HG03060 (cell line): ENCODE data around the gene GALNS.
"Not testable (repeated sequence)": the region's sequence is repeated elsewhere in the genome, so short reads cannot be mapped to it uniquely, and the experiment has no call there.

Experiments used
- ATAC-seq: cut with Tn5 transposase; IDR thresholded peaks from one replicate; pipeline ENCODE4 v1.9.1; 2021; ENCODE audit warnings: low read depth, moderate number of reproducible peaks; ENCODE audit not compliant: unreplicated experiment

Gene GALNS

DNA sequence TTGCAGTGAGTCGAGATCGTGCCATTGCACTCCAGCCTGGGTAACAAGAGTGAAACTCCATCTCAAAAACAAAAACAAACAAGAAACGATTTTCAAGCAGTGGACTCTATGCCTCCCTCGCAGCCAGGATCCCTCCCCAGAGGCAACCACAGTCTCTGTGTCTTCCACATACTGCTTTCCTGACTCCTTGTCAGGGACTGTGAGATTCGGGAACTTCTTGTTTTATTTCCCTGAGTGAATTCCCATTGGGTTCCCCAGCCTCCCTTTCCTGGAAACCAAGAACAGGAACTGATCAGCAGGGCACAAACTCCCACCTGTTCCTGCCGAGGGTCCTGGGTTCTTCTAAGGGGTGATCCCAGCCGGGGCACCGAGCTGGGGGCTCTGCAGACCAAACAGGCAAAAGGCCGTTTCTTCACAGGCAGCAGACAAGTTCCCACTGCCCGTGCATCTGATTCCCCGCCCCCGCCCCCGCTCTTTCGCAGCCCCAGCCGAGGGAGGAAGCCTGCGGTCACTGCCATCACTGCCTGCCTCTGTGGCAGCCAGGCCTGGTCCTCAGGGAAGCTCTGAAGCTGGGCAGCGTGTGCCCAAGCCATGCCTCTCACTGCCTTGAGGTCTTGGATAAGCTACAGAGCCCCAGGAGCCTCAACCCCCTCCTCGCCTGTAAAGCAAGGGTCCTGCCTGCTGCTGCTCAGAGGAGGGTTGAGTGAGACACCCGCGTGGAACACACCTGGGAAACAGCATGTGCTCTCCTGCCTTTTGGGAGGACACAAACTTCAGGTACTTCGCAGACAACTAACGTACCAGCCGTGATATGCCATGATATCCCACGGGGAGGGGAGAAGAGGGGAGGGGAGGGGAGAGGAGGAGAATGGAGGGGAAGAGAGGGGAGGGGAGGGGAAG, 66.2 kb downstream of the GALNS start:
- no peak for ATAC-seq

DNA sequence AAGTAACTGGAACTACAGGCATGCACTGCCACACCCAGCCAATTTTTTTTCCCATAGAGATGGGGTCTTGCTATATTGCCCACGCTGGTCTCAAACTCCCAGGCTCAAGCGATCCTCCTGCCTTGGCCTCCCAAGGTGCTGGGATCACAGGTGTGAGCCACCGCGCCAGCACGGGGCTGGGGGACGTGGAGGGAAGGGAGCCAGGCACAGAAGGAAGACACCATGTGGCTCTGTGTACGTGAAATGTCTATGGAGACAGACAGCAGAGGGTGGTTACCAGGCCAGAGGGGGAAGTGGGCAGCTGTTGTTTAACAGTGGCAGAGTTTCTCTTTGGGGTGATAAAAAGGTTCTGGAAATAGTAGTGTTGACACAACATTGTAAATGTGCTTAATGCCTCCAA, 67.2 kb downstream of the GALNS start:
- no peak for ATAC-seq

DNA sequence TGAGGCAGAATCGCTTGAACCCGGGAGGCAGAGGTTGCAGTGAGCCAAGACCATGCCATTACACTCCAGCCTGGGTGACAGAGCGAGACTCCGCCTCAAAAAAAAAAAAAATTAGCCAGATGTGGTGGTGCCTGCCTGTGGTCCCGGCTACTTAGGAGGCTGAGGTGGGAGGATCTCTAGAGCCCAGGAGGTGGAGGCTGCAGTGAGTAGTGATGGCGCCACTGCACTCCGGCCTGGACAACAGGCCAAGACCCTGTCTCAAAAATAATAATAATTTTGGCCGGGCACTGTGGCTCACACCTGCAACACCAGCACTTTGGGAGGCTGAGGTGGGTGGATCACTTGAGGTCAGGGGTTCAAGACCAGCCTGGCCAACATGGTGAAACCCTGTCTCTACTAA, 68.0 kb downstream of the GALNS start:
- not testable (repeated sequence) for ATAC-seq

DNA sequence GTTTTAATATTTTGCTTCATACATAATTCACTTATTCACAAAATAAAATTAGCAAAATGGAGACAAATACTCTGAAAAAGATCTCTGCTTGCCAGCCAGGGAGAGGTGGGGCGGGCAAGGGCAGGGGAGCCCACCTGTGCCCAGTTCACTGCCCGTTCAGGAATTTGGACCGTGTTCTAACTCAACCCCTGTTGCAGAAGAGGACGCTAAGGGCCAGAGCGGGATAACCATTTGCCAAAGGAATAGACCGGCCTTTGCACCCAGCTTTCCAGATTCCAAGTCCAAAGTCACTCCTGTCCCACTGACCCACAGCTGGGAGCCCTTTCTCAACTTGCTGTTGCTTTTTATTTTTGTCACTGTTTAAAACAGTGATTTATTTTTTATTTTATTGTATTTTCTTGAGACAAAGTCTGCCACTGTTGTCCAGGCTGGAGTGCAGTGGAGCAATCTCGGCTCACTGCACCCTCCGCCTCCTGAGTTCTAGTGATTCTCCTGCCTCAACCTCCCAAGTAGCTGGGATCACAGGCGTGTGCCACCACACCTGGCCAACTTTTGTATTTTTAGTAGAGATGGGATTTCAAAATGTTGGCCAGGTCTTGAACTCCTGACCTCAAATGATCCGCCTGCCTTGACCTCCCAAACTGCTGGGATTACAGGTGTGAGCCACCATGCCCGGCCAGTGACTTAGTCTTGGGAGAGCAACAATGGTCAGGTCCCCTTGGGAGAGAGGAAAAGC, 69.0 kb downstream of the GALNS start:
- ATAC-seq, result no peak

DNA sequence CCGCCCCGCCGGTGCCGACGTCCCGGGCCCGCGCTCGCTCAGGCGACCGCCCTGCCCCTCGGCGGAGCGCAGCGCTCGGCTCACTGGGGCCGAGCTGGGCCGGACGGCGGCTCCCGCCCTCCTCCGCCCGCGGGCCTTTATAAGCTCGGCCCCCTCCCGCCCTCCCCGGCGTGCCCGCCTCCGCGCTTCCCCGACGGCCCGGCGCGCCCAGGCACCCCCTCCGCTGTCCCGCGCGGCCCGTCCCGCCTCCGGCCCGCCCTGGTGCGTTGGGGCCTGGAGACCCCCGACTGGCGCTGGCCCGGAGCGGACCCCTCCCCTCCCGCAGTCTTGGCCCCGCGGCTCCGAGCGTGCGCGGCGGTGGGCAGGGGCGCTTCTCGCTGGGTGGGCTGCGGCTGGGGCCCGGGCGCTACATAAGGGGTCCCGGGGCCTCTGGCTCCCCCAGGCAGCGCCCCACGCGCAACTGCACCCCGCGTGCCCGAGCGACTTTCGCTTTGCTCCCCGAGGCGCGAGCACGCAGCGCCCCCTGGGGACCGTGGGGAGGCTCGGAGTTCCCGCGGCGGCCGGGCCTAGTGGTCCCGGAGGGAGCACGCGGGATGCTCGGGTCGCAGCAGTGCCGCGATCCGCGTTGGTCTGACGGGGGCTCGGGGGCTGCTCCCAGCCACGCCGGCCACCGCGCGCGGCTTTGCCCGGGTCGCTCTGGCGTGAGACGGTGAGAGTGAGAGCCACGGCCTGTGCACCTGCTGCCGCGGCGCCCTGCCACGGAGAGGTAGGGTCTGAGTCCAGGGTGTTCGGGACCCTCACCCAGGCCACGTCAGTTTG, 71.4 kb downstream of the GALNS start, which contains the start of gene PIEZO1:
TSS of gene PIEZO1 (minus strand) at position 115 of the 819 bp plus-strand sequence. CDS start 256 bp downstream, outside the sequence.
- no peak for ATAC-seq

DNA sequence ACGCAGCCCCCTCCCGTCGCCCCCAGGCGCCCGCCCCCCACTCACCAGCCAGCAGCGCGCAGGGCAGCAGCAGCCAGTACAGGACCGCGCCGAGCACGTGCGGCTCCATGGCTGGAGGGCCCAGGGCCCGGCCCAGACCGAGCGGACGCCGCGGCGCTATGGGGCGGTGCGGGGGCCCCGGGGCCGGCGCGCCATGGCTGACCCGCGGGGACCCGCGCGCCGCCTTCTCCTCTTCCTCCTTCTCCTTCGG, 72.0 kb downstream of the GALNS start:
- ATAC-seq, result no peak

DNA sequence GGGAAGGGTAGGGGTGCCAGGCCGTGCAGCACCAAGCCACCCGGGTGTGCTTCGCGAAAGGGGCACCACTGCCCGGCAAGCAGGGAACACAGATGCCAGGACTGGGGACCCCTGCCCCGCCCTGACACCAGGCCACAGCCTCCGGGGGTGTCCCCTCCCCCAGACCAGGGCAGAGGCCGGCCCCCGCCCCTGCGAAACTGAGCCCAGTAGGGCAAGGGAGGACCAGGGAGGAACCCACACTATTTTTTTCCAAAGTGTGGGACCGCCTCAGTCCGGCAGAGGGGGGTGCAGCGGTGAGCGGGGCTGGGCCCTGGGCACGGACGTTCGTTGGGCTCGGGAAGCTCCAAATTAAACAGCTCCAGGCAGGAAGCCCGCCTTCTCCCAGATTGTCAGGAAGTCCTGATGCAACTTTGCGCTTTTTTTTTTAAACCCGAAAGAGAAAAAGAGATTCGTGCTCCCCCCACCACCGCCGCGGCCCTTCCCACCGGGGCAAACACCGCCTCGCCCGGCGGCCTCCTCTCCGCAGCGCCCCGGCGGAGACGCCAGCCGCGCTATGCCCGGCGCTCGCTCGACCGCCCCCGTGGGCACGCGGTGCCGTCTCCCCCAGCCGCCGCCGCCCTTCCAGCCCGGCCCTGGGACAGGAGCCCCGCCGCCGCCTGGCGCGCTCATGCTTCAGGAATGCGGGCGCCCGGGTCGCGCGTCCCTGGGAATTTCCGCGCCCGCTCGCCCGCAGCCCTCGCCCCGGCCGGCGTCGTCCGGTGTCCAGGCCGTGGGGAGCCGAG, 72.5 kb downstream of the GALNS start:
- no peak for ATAC-seq

DNA sequence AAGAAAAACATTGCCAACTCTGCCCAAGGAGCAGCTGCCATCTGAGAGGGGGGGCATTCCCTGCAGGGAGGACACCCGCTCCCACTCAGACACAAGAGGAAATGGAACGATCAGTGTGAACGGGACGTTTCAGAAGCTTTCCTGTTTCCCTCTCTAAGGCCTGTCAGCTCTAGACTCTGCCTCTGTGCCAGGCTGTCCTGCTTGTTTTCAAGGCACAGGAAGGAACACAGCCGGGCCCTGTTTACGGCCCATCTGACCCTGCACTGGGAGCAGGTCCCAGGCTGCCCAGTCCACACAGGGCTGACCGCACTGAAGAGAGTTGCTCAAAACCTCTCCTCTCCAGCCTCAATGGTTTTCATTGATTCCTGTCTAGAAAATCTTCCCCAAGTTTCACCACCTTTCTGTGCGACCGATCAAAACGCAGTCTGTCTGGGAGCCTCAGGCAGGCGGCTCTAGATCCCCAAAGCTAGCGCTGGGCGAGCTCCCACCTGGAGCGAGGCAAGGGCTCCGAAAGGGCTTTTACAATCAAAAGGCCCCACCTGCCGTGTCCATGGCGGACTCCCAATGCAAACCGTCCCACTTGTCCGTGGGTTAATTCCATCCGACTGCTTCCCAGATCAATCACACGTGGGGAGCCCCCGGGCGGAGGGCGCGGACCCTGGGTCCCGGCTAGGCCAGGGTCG, 73.2 kb downstream of the GALNS start:
- ATAC-seq, result no peak

DNA sequence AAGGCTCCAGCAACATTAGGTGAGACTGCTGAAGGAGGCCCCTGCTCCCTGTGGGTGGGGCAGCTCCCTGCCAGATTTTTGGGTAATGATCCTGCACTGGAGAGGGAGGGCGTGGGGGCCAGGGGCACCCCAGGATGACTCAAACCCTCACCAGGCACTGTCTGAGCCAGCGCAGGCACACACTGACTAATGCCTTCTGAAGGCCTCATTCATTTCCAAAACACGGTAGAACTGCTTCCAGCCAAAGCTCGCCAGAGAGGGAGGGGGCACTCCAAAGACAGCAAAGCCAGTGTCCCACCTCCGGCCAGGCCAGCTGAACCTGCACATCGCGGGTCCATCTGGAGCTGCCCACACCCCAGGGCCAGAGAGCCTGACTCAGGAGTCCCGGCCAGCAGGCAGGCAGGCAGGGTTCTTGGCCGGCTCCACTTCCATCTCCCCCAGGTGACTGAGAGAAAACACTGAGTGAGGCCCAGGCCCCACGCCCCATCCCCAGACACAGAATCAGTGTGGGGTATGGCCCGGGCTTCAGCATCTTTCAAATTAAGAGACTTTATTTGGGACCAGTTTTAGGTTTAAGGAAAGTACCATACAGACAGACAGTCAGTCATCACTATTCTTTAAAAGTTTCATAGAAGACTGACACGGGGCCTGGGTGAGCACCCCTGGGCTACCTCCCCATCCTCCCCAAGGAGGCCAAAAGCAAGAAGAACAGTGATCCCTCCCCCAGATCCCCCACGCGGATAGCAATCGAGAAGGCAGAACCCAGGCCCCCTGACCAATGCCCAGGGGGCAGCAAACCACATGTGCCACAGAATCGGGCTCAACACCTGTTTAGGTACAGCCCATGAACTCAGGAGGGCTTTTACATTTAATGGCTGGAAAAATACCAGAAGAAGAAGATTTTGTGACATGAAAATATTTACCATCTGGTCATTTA, 74.0 kb downstream of the GALNS start:
- ATAC-seq, result no peak

DNA sequence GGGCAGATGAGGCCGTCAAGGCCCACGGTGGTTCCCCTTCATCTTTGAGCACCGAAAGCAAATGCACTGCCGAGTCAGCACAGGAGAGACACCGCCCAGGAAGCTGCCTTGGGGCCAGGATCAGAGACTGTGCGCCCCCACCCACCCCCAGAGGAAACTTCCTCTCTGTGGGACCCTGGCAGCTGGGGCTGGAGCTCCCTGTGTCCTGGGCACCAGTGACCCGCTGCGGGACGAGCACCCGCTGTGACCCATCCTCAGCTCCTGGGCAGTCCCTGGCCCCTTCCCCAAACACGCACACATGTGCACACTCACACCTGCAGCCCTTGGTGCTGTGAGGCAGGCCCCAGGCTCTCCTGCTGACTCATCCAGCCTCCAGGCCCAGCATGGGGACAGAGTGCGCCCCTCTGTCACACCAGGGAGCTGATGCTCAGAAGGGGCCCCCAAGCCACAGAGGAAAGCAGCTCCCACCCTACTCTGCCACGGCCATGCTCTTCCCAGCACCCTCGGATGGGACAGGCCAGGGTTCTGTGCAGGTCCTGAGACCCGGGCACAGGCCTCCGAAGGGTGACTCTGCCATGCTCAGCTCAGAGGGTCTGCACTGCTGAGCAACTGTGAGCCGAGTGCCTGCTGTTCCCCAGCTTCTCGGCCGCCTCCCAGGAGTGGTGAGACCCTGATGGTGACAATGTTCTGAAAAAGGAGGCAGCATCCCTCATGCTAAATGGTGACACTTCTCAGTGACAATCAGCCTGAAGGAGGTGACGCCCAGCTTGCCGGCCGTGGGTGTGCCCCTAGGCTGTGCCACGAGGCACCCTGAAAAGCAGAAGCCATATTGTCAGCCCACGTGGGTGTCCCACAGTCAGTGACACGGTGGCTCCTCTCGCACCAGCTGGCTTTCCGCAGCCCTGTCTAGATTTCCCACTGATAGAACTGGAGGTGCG, 75.3 kb downstream of the GALNS start:
- no peak for ATAC-seq

DNA sequence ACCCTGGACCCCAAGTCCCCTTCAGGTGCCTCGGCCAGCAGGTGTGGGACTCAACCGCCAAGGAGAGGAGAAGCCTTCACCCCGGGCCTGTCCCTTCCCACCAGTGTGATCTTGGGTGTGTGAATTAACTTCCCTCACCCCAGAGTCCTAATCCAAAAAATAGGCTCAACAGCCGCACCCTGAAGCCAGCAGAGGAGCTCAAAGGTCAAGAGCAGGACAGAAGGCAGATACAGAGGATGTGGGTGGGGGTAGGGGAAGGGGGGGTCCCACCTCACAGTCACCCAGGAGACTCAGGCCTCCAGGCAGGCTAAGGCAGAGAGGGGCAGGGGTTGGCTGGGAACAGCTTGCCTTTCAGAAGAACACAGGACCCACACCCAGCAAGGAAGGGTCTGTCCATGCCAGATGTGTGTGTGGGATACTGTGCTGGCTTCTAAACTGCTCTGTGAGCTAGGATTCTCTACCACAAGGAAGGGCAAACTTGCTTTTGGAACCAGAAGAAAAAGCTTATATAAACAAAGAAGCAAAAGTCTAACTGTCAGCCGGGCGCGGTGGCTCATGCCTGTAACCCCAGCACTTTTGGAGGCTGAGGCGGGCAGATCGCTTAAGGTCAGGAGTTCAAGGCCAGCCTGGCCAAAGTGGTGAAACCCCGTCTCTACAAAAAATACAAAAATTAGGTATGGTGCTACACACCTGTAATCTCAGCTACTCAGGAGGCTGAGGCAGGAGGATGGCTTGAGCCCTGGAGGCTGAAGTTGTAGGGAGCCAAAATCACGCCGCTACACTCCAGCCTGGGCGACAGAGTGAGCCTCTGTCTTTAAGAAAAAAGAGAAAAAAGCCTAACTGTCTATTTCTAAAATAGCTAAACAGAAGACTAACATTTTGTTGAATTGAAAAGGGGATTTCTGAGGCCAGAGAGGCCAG, 76.3 kb downstream of the GALNS start:
- ATAC-seq, result no peak

DNA sequence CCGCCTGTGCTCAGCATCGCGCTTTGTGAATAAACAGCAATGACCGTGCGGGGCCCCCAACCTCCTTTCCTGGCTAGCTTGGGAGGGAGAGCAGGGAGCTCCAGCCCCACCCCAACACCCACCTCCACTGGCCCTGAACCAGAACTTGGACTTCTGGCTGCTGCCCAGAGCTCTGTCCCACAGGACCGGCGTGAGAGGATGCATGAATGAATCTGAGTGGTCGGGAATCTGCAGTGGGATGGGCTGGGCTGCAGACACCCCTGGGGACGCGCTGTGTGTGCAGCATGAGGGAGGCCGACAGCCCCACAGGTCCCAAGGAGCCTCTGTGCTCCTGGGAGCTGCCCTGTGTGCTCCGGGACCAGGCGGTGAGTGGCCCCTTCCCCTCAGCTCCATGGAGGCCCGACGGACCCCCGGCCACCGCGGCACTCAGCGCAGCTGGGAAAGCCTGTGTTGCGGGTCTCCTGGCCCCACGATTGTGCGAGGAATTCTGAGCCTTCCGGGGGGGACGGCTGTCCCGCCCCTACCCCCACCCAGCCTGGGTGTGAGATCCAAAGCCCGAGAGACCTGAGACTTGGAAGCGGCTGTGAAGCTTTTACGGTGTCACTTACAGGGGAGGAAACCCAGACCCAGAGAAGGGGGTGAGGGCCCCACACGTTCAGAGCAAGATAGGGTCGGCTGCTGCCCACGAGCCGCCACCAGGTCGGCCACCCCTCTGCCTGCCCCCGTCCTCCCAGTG, 77.2 kb downstream of the GALNS start:
- ATAC-seq, result no peak

DNA sequence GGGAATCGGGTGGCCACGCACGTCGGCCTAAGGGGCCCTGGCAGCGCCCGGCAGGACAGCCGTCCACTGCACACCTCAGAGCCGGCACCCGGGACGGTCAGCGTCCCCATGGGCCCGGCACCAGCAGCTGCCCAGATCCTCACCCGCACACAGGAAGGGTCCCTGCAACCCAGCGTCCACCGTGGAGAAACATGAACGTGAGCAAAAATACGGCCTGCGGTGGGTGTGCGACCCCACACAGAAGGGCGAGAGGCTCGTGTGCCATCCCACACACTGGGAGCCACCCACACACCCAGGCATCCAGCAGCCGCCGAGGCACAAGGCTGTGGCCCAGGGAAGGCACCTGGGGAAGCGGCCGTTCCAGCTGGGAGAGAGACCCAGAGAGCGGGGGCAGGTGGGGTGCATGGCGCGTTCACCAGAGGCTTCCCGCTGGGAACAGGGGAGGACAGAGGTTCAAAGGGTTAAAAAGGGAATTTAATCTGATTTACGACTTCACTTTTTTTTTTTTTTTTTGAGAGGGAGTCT, 78.1 kb downstream of the GALNS start:
- no peak for ATAC-seq

DNA sequence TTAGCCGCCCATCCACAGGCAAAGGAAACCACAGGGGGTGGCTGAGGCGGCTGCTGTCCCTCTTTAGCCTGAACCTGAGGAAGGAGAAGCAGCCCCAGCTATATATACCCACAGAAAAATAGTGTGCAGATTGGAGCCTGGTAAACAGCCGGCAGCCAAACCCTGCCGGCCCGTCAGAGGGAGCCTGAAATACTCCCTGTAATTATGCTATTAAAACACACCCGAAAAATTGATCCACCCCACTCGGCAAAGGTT, 78.5 kb downstream of the GALNS start:
- no peak for ATAC-seq

DNA sequence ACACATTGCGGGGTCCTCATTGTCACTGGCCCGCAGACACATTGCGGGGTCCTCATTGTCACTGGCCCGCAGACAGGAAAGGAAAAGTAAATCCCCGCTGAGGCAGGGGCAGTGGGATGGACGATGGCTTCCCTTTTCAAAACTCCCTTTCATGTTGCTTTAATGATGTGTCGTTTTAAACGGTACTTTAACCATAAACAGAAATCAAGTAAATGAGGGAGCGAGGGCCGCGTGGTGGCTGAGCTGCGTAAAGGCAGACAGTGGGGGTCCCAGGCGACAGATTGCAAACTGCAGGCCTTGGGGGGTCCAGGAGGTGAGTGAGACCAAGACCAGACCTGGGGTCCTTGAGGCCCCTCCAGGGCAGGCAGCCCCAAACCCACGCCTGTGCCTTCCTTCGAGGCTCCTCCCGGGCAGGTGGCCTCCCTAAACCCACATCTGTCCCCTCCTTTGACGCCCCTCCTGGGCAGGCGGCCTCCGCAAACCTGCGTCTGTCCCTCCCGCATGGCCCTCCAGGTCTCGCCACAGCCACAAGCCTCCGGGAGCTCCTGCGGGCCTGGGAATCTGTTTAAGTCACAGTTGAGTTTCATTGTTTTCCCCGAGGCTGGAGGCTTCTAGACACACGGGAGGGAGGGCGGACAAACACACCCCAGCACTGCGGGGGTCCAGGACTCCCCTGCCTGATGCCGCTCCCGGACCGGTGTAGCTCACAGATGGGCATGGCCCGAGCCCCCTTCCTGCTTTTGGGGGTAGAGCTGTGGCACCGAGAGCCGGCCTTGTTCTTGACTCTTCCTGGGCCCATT, 79.1 kb downstream of the GALNS start:
- no peak for ATAC-seq
